ENCODE results near the gene TGFB1. TPM values are rescaled to one million over a fixed set of nuclear protein-coding genes. Genes with fewer than 3 reads are reported as not detected.
"Not testable (repeated sequence)": the region's sequence is repeated elsewhere in the genome, so short reads cannot be mapped to it uniquely, and the experiment has no call there.

The TGFB1 gene
- total RNA-seq, 3 donors from 2014 or later: 12.0 to 21.4 (median 13.4) TPM

- Histone ChIP-seq H3K36me3 (peaks cover 14% of the 10 kb centered on the region), H3K4me1 (peaks cover 34 to 43% of the 10 kb centered on the region in 2 donors), H3K27me3 (no peaks in the 10 kb centered on the region), H3K27ac (peak overlapping the region; percentile 89 to 95), H3K4me3 (no peak overlapping the region), H3K9me3 (no peaks in the 10 kb centered on the region)
- TF ChIP-seq POLR2AphosphoS5 (IDR thresholded peaks at IDR 0.05) (no peak), POLR2A (IDR thresholded peaks at IDR 0.05) (no peak)
- TF ChIP-seq, protein P1, sequence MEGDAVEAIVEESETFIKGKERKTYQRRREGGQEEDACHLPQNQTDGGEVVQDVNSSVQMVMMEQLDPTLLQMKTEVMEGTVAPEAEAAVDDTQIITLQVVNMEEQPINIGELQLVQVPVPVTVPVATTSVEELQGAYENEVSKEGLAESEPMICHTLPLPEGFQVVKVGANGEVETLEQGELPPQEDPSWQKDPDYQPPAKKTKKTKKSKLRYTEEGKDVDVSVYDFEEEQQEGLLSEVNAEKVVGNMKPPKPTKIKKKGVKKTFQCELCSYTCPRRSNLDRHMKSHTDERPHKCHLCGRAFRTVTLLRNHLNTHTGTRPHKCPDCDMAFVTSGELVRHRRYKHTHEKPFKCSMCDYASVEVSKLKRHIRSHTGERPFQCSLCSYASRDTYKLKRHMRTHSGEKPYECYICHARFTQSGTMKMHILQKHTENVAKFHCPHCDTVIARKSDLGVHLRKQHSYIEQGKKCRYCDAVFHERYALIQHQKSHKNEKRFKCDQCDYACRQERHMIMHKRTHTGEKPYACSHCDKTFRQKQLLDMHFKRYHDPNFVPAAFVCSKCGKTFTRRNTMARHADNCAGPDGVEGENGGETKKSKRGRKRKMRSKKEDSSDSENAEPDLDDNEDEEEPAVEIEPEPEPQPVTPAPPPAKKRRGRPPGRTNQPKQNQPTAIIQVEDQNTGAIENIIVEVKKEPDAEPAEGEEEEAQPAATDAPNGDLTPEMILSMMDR (IDR thresholded peaks at IDR 0.05): no peak
- intact Hi-C loops (cut with DNase I; ENCODE audit: low total_unique reads): no loop called here
- no peak for DNase-seq (ENCODE audit: low spot score in 2 of 2)
These were observed 58.2 kb downstream of the TGFB1 start for GRCh38 chr19:41295499-41295898.

DNA sequence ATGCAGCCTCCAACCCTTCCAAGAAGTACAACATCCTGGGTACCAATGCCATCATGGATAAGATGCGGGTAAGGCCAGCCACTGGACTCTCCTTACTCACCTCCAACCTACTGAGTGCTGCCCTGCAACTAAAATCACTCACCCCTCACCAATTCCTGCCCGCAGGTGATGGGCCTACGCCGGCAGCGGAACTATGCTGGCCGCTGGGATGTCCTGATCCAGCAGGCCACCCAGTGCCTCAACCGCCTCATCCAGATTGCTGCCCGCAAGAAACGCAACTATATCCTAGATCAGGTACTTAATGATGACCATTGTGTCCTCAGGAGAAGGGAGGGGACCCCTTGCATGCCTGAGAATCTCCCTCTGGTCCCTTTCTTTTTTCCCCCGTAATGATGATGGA, 59.3 kb downstream of the TGFB1 start:
- TF ChIP-seq, protein P1 (IDR thresholded peaks at IDR 0.05): no peak
- TF ChIP-seq POLR2AphosphoS5 (IDR thresholded peaks at IDR 0.05) (no peak), POLR2A (IDR thresholded peaks at IDR 0.05) (no peak)
- H3K36me3 ChIP-seq: peaks cover 14% of the 10 kb centered on the region
- H3K9me3 ChIP-seq: no peaks in the 10 kb centered on the region
- no peak overlapping the region for H3K4me3 ChIP-seq
- intact Hi-C loops (cut with DNase I; ENCODE audit: low total_unique reads): no loop called here
- peaks cover 27 to 37% of the 10 kb centered on the region in 2 donors for H3K4me1 ChIP-seq
- H3K27ac ChIP-seq: peak overlapping the region in 1 of 2 donors; percentile 95
- no peak for DNase-seq (ENCODE audit: low spot score in 2 of 2)
- H3K27me3 ChIP-seq: no peaks in the 10 kb centered on the region

GRCh38 chr19:41289814-41290213, 63.9 kb downstream of the TGFB1 start:
- intact Hi-C loops (cut with DNase I; ENCODE audit: low total_unique reads); H3K27me3 ChIP-seq: not testable (repeated sequence)
- peaks cover 13% of the 10 kb centered on the region for H3K36me3 ChIP-seq

DNA sequence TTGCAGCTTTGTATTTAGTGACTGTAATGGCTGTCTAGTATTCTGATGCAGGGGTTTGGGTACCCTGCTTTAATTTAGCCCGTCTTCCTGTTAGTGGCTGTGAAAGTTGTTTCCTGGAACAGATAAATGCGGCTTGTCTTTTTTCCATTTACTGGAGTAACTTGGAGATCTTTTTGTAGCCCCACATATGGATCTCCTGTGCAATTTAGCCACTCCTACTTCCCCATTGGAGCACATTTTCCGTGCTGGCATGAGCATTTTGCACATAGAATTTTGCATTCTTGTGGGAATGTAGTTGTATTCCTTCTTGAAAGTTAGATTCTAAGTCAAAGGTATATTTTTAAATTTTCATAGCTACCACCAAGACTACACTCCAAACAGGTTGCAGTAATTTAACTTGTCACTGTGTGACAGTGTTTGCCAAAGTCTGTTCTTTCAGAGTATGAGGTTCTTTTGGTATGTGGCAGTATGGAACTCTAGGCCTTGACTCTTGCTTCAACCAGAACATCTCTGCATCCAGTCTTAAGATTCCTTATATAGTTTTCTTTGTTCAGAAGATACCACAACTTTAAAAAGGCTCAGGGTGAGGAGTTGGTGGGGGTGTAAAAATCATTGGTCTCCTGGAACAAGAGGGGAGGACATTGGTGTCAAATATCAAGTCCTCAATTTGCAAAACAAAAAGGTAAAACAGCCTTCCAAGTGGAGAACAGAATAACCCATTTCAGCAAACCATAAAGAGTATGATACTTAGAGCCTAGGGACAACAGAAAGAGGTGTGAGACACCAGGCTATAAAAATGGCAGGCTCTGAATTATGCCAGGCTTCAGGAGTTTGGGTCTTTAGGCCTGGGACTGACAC, 64.8 kb downstream of the TGFB1 start:
- DNase-seq (ENCODE audit: low spot score in 2 of 2): no peak
- TF ChIP-seq, protein P1 (IDR thresholded peaks at IDR 0.05): no peak
- TF ChIP-seq POLR2AphosphoS5 (IDR thresholded peaks at IDR 0.05) (no peak), POLR2A (IDR thresholded peaks at IDR 0.05) (no peak)
- H3K27me3 ChIP-seq: no peaks in the 10 kb centered on the region
- no peak overlapping the region for H3K4me3 ChIP-seq
- H3K9me3 ChIP-seq: no peaks in the 10 kb centered on the region
- H3K4me1 ChIP-seq: no peaks in the 10 kb centered on the region
- H3K36me3 ChIP-seq: peaks cover 6% of the 10 kb centered on the region
- H3K27ac ChIP-seq: no peak overlapping the region
- intact Hi-C loops (cut with DNase I; ENCODE audit: low total_unique reads): no loop called here

More at GRCh38 chr19:41289814-41290213, 63.9 kb downstream of the TGFB1 start:
- H3K9me3 ChIP-seq; H3K27ac ChIP-seq; H3K4me3 ChIP-seq; DNase-seq (ENCODE audit: low spot score in 2 of 2); H3K4me1 ChIP-seq: not testable (repeated sequence)

Other genes starting within 250 kb of the TGFB1 start
- gene CYP2F1, start 239.5 kb downstream of the TGFB1 start, total RNA-seq: not detected
- gene CYP2S1, start 160.7 kb downstream of the TGFB1 start, total RNA-seq: 1 to 10 TPM in 2 of 3 donors, under 1 TPM in 1; 0.80 to 2.0 (median 2.0) TPM
- gene AXL, start 134.7 kb downstream of the TGFB1 start, total RNA-seq: 10 to 100 TPM; 29.0 to 89.8 (median 36.4) TPM
- gene HNRNPUL1, start 89.5 kb downstream of the TGFB1 start, total RNA-seq: 100 to 1,000 TPM; 116 to 146 (median 125) TPM
- 10 to 100 TPM; 15.4 to 15.7 (median 15.4) TPM for gene CCDC97, start 43.8 kb downstream of the TGFB1 start, total RNA-seq
- 1 to 10 TPM; 4.0 to 7.3 (median 4.3) TPM for gene B9D2, start 10.2 kb upstream of the TGFB1 start, total RNA-seq
- gene TMEM91, start 22.6 kb upstream of the TGFB1 start, total RNA-seq: 10 to 100 TPM; 15.7 to 29.2 (median 17.0) TPM
- 10 to 100 TPM; 18.2 to 20.6 (median 18.7) TPM for gene EXOSC5, start 43.4 kb upstream of the TGFB1 start, total RNA-seq
- gene BCKDHA, start 43.9 kb upstream of the TGFB1 start, total RNA-seq: 10 to 100 TPM; 40.3 to 54.6 (median 53.1) TPM
- 1 to 10 TPM; 2.6 to 3.0 (median 2.9) TPM for gene B3GNT8, start 73.5 kb upstream of the TGFB1 start, total RNA-seq
- gene DMAC2, start 86.0 kb upstream of the TGFB1 start, total RNA-seq: 10 to 100 TPM; 24.8 to 41.3 (median 31.6) TPM
- not detected for gene ERICH4, start 89.2 kb upstream of the TGFB1 start, total RNA-seq
- gene CEACAM21, start 222.2 kb upstream of the TGFB1 start, total RNA-seq: under 1 TPM; 0.44 to 0.66 (median 0.64) TPM